IMR-90 (cell line): ENCODE results near the gene XPR1. TPM values are rescaled to one million over a fixed set of nuclear protein-coding genes. Genes with fewer than 3 reads are reported as not detected.

Source experiments
- ATAC-seq: fragments of 200-7000 bp; cut with Tn5 transposase; 2 replicates; pipeline ENCODE4 v1.9.1; 2020; ENCODE audit warnings: low read depth, mild to moderate bottlenecking, moderate library complexity
- BruUV-seq: library from RNA; stranded (reverse); fragments of 400-500 nt; replicated peaks from 2 replicates; lab custom pipeline; 2021; lab: Mats Ljungman, UMichigan
- CTCF ChIA-PET: fragments of 300-600 bp; formaldehyde crosslinking; extraction: SDS; loops from one replicate; lab custom pipeline; 2021; ENCODE audit warnings: antibody characterized with exemption; lab: Yijun Ruan, JAX
- POLR2A ChIA-PET: fragments of 300-600 bp; sonication (Branson Sonifier 250); formaldehyde crosslinking; loops from one replicate; lab custom pipeline; 2022; ENCODE audit warnings: antibody characterized with exemption; ENCODE audit not compliant: unreplicated experiment; lab: Charles Lee
- DNase-seq: peaks from one replicate; pipeline ENCODE4 v3.0.0; 2013
- H2AFZ ChIP-seq: replicated peaks from 2 replicates; pipeline ENCODE3; 2013; ENCODE audit warnings: low read length, mild to moderate bottlenecking; ENCODE audit not compliant: poor library complexity
- H2AK5ac ChIP-seq: 2 replicates; pipeline ENCODE4 v1.6.1; 2013; ENCODE audit warnings: low read depth, low read length, inconsistent platforms
- H2AK9ac ChIP-seq: replicated peaks from 2 replicates; pipeline ENCODE3; 2013; ENCODE audit warnings: mild to moderate bottlenecking, low read depth, low read length, moderate library complexity; ENCODE audit not compliant: poor library complexity
- H2BK120ac ChIP-seq: 2 replicates; pipeline ENCODE4 v1.6.1; 2013; ENCODE audit warnings: low read depth, low read length, inconsistent platforms
- H2BK15ac ChIP-seq: 3 replicates; pipeline ENCODE4 v1.6.1; 2013; ENCODE audit warnings: low read depth, low read length, inconsistent platforms
- H2BK20ac ChIP-seq: 2 replicates; pipeline ENCODE4 v1.6.1; 2013; ENCODE audit warnings: low read depth, mild to moderate bottlenecking, inconsistent platforms, low read length, moderate library complexity
- H2BK5ac ChIP-seq: 2 replicates; pipeline ENCODE4 v1.6.1; 2013; ENCODE audit warnings: mild to moderate bottlenecking, low read depth, low read length, inconsistent platforms; ENCODE audit not compliant: poor library complexity, severe bottlenecking
- H3K14ac ChIP-seq: replicated peaks from 2 replicates; pipeline ENCODE4 v1.6.1; 2013; ENCODE audit warnings: low read depth, low read length, inconsistent platforms
- H3K18ac ChIP-seq: 2 replicates; pipeline ENCODE4 v1.6.1; 2013; ENCODE audit warnings: low read depth, low read length, control low read depth
- H3K23ac ChIP-seq: 2 replicates; pipeline ENCODE4 v1.6.1; 2013; ENCODE audit warnings: low read depth, low read length, inconsistent platforms
- H3K27ac ChIP-seq: 2 replicates; pipeline ENCODE4 v1.5.1; 2013; ENCODE audit warnings: mild to moderate bottlenecking, control low read depth, low read length; ENCODE audit not compliant: insufficient read depth
- H3K27me3 ChIP-seq: 2 replicates; pipeline ENCODE4 v1.6.1; 2013; ENCODE audit warnings: low read length; ENCODE audit not compliant: control insufficient read depth, insufficient read depth
- H3K36me3 ChIP-seq: 2 replicates; pipeline ENCODE4 v1.6.1; 2013; ENCODE audit warnings: low read length, mixed read lengths; ENCODE audit not compliant: control insufficient read depth, insufficient read depth
- H3K4ac ChIP-seq: 2 replicates; pipeline ENCODE4 v1.6.1; 2013; ENCODE audit warnings: low read depth, low read length, inconsistent platforms
- H3K4me1 ChIP-seq: 2 replicates; pipeline ENCODE4 v1.6.1; 2013; ENCODE audit warnings: low read length, mixed read lengths; ENCODE audit not compliant: control insufficient read depth, insufficient read depth
- H3K4me2 ChIP-seq: 2 replicates; pipeline ENCODE4 v1.6.1; 2013; ENCODE audit warnings: low read depth, mild to moderate bottlenecking, control low read depth, low read length, moderate library complexity
- H3K4me3 ChIP-seq: 2 replicates; pipeline ENCODE4 v1.5.1; 2013; ENCODE audit warnings: low read depth, mild to moderate bottlenecking, control low read depth, low read length, moderate library complexity; ENCODE audit not compliant: insufficient read depth
- H3K56ac ChIP-seq: 2 replicates; pipeline ENCODE4 v1.6.1; 2013; ENCODE audit warnings: low read length, inconsistent platforms; ENCODE audit not compliant: insufficient read depth; ENCODE audit errors: extremely low read depth
- H3K79me1 ChIP-seq, 2 experiments: 2 replicates each; pipeline ENCODE4 v1.6.1; 2013; ENCODE audit warnings: low read length in 2 of 2, inconsistent platforms in 1 of 2, low read depth in 1 of 2
- H3K9ac ChIP-seq: 2 replicates; pipeline ENCODE4 v1.6.1; 2013; ENCODE audit warnings: low read depth, low read length, control low read depth
- H3K9me1 ChIP-seq: 2 replicates; pipeline ENCODE4 v1.6.1; 2013; ENCODE audit warnings: low read length, inconsistent platforms; ENCODE audit not compliant: insufficient read depth
- H3K9me3 ChIP-seq: 2 replicates; pipeline ENCODE4 v1.6.1; 2013; ENCODE audit warnings: low read length; ENCODE audit not compliant: control insufficient read depth, insufficient read depth
- H4K20me1 ChIP-seq: 2 replicates; pipeline ENCODE4 v1.6.1; 2013; ENCODE audit warnings: low read length, inconsistent platforms; ENCODE audit not compliant: insufficient read depth
- H4K5ac ChIP-seq: 2 replicates; pipeline ENCODE4 v1.6.1; 2013; ENCODE audit warnings: mild to moderate bottlenecking, low read depth, low read length, control low read depth
- H4K8ac ChIP-seq, 2 experiments: 2 replicates each; pipeline ENCODE4 v1.6.1; 2013; ENCODE audit warnings: low read depth in 2 of 2, low read length in 2 of 2, control low read depth in 1 of 2, inconsistent platforms in 1 of 2
- H4K91ac ChIP-seq: 2 replicates; pipeline ENCODE4 v1.6.1; 2013; ENCODE audit warnings: low read depth, low read length, inconsistent platforms; ENCODE audit not compliant: insufficient read depth
- BHLHE40 ChIP-seq: fragments of 150-350 bp; IDR thresholded peaks from 2 replicates; pipeline ENCODE4 v1.6.1; 2016; ENCODE audit warnings: mild to moderate bottlenecking, low read depth, low read length
- CEBPB ChIP-seq: IDR thresholded peaks from 2 replicates; pipeline ENCODE4 v1.6.1; 2012; ENCODE audit warnings: low read depth, low read length, improper control_type of control experiment
- CHD1 ChIP-seq: IDR thresholded peaks from 2 replicates; pipeline ENCODE4 v1.6.1; 2012; ENCODE audit warnings: low read depth, low read length, improper control_type of control experiment
- CTCF ChIP-seq: conservative IDR thresholded peaks from 2 replicates; pipeline ENCODE4 v1.5.1; 2012; ENCODE audit warnings: mild to moderate bottlenecking, low read depth, low read length, improper control_type of control experiment
- ELK1 ChIP-seq: fragments of 150-350 bp; IDR thresholded peaks from 2 replicates; pipeline ENCODE4 v1.6.1; 2016; ENCODE audit warnings: low read depth, mild to moderate bottlenecking, low read length, moderate library complexity, borderline replicate concordance
- FOS ChIP-seq: fragments of 150-350 bp; IDR thresholded peaks from 2 replicates; pipeline ENCODE4 v1.6.1; 2016; ENCODE audit warnings: low read depth, low read length
- MAFK ChIP-seq: IDR thresholded peaks from 2 replicates; pipeline ENCODE4 v1.6.1; 2012; ENCODE audit warnings: low read depth, low read length, improper control_type of control experiment
- MAZ ChIP-seq: IDR thresholded peaks from 2 replicates; pipeline ENCODE4 v1.6.1; 2012; ENCODE audit warnings: low read depth, mild to moderate bottlenecking, low read length, improper control_type of control experiment, moderate library complexity, borderline replicate concordance
- MXI1 ChIP-seq: IDR thresholded peaks from 2 replicates; pipeline ENCODE4 v1.6.1; 2012; ENCODE audit warnings: low read depth, mild to moderate bottlenecking, low read length, moderate library complexity, borderline replicate concordance
- NFE2L2 ChIP-seq: fragments of 150-350 bp; IDR thresholded peaks from 2 replicates; pipeline ENCODE4 v1.6.1; 2016; ENCODE audit warnings: low read depth, mild to moderate bottlenecking, low read length
- POLR2A ChIP-seq: IDR thresholded peaks from 2 replicates; pipeline ENCODE4 v1.6.1; 2012; ENCODE audit warnings: mild to moderate bottlenecking, low read depth, low read length
- RAD21 ChIP-seq: IDR thresholded peaks from 2 replicates; pipeline ENCODE4 v1.6.1; 2012; ENCODE audit warnings: low read length, improper control_type of control experiment
- RCOR1 ChIP-seq: IDR thresholded peaks from 2 replicates; pipeline ENCODE4 v1.6.1; 2012; ENCODE audit warnings: mild to moderate bottlenecking, low read length, improper control_type of control experiment; ENCODE audit not compliant: insufficient replicate concordance
- RFX5 ChIP-seq: IDR thresholded peaks from 2 replicates; pipeline ENCODE4 v1.8.0; 2012; ENCODE audit warnings: low read depth, mild to moderate bottlenecking, low read length, moderate library complexity
- SMC3 ChIP-seq: fragments of 150-350 bp; IDR thresholded peaks from 2 replicates; pipeline ENCODE4 v1.6.1; 2016; ENCODE audit warnings: low read depth, mild to moderate bottlenecking, antibody characterized with exemption, low read length, moderate library complexity
- USF2 ChIP-seq: fragments of 150-350 bp; IDR thresholded peaks from 2 replicates; pipeline ENCODE4 v1.6.1; 2017; ENCODE audit warnings: mild to moderate bottlenecking, antibody characterized with exemption, low read length, low read depth
- WGBS, 2 experiments: methylation state at CpG; one replicate each; pipeline versions ENCODE4 v1.1.5 to v1.1.7; 2013; ENCODE audit warnings: missing lambda C conversion rate in 2 of 2; ENCODE audit not compliant: insufficient read length in 1 of 2; ENCODE audit errors: extremely low coverage in 2 of 2; 5-methylcytosine and 5-hydroxymethylcytosine counted together
- dilution Hi-C: fragments of 300-500 bp; cut with HindIII; formaldehyde crosslinking; loops from one replicate; pipeline ENCODE4 v1.14.3; 2018; ENCODE audit warnings: low sequenced_read_pairs; ENCODE audit not compliant: unreplicated experiment
- in situ Hi-C: fragments of 300-500 bp; cut with MboI; formaldehyde crosslinking; loops from 3 replicates; pipeline ENCODE4 v1.14.3; 2019; ENCODE audit warnings: low sequenced_read_pairs, inconsistent platforms, mixed read lengths
- intact Hi-C: fragments of 100-400 bp; cut with micrococcal nuclease; formaldehyde crosslinking; loops from 2 replicates; pipeline ENCODE4 v1.10.0; 2022
- polyA plus RNA-seq, 3 experiments: library from polyadenylated mRNA; depleted of rRNA; stranded (reverse); fragments of >200 nt; gene quantifications; 2 replicates each; pipeline ENCODE4 v1.2.3, GENCODE V29; 2012; ENCODE audit warnings: low replicate concordance in 1 of 3
- total RNA-seq: library from RNA; depleted of rRNA; stranded (reverse); fragments of >200 nt; gene quantifications from 2 replicates; pipeline ENCODE4 v1.2.3, GENCODE V29; 2012

The XPR1 gene
- total and polyA plus RNA-seq, 2 of the 4 experiments (the other 2 are of a cell fraction): 11.8 to 25.1 TPM

GRCh38 chr1:180854001-180854400, 222.2 kb downstream of the XPR1 start:
- no peak overlapping the region for H4K91ac ChIP-seq
- H4K5ac ChIP-seq: no peak overlapping the region
- no peak for TF ChIP-seq BHLHE40
- no peak for TF ChIP-seq CHD1
- no peak for TF ChIP-seq RCOR1
- TF ChIP-seq POLR2A: no peak
- no peak for TF ChIP-seq CTCF
- TF ChIP-seq MAZ: no peak
- TF ChIP-seq USF2: no peak
- no peak for TF ChIP-seq CEBPB
- no peak for TF ChIP-seq FOS
- TF ChIP-seq MXI1: no peak
- no peak for TF ChIP-seq ELK1
- no peak for TF ChIP-seq MAFK
- TF ChIP-seq SMC3: no peak
- TF ChIP-seq NFE2L2: no peak
- TF ChIP-seq RAD21: no peak
- no peak for TF ChIP-seq RFX5
- ChIA-PET POLR2A (no interaction called here), CTCF (interaction anchor here (0.7 to 1.5 kb wide), 2 partner anchors 9 to 73 kb away, joined by 3 to 5 read pairs; no protein-coding TSS in a partner anchor)
- no peak overlapping the region for H3K56ac ChIP-seq
- H3K27me3 ChIP-seq: no peaks in the 10 kb centered on the region
- 0 out of 2 replicates have a peak, but pooled peaks cover 3% of the 10 kb centered on the region for H3K36me3 ChIP-seq
- no peak overlapping the region for H2AFZ ChIP-seq
- no peaks in the 10 kb centered on the region for H4K20me1 ChIP-seq
- H3K9me3 ChIP-seq: no peaks in the 10 kb centered on the region
- no peak overlapping the region for H2BK120ac ChIP-seq
- H2BK20ac ChIP-seq: no peak overlapping the region
- H3K9ac ChIP-seq: no peak overlapping the region
- WGBS, 2 experiments: no CpG with 5 or more reads among the region's 2 CpGs
- DNase-seq (no peak), ATAC-seq (no peak)
- H2BK15ac ChIP-seq: no peak overlapping the region
- no peaks in the 10 kb centered on the region; a peak in 1 of 4 replicates for H3K79me1 ChIP-seq
- no peaks in the 10 kb centered on the region; the same call in 1 of the 2 replicates for H3K9me1 ChIP-seq
- H3K4ac ChIP-seq: no peak overlapping the region
- peaks cover 2% of the 10 kb centered on the region; the same call in 1 of the 2 replicates for H3K4me1 ChIP-seq
- dilution Hi-C loops: no loop called here
- H3K14ac ChIP-seq: no peak overlapping the region
- no peak overlapping the region for H3K23ac ChIP-seq
- H2BK5ac ChIP-seq: no peak overlapping the region
- no peak overlapping the region for H2AK9ac ChIP-seq
- in situ Hi-C loops: loop anchor here (10.0 kb wide), 1 partner anchor 229 kb away; no protein-coding TSS in a partner anchor
- intact Hi-C loops: no loop called here
- H3K4me2 ChIP-seq: no peak overlapping the region
- no peak overlapping the region for H3K4me3 ChIP-seq
- H3K18ac ChIP-seq: no peak overlapping the region
- no TSS peak for BruUV-seq
- no peak overlapping the region for H2AK5ac ChIP-seq
- no peak overlapping the region for H3K27ac ChIP-seq
- no peak overlapping the region for H4K8ac ChIP-seq
